Measurements from ENCODE around the gene FAM9A.

DNA sequence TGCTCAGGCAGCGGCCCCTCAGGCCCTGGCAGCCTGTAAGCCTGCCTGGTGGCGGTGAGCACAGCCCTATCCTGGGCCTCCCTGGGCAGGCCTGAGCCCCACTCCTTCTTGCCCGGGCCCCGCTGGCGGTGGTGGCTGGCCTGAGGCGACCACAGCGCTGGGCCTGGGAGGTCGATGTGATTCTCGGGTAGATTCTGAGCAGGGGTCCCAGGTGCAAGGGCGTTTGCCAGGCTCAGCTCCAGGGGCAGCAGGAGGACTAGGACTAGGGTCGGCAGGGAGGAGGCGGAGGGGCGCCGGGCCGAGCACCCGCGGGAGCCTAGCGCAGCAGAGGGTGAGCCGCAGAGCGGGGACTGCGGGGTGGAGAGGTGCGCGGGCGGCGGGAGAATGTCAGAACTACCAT lies 17.0 kb downstream of the FAM9A start:
- TF ChIP-seq CTCF (IDR thresholded peaks at IDR 0.05) (no peak), EZH2 (IDR thresholded peaks at IDR 0.05; ENCODE audit: borderline replicate concordance, insufficient read depth, low read depth, low read length, poor library complexity, severe bottlenecking) (no peak)
